ENCODE data around the gene TNPO2. TPM values are rescaled to one million over a fixed set of nuclear protein-coding genes. Genes with fewer than 3 reads are reported as not detected.

TNPO2 gene
- total RNA-seq, 1 donor from 2014 or later, result 76.3 TPM

DNA sequence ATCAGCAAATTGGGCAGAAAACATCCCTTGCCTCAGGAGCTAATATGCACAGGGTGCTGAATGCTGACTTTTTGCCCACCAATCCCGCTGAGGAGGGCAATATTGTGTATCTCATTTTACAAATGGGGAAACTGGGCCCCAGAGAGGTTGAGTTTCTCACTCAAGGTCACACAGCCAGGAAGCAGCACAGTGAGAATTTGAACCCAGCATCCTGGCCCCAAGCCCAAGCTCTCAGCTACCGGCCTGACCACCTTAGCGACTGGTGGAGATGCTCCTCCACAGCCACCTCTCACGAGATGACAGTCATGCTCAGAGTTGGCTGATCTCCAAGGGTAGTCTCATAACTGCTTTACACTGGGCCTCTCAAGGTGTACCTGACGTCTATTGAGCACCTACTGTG is 30.8 kb downstream of the TNPO2 start:
- TF ChIP-seq EZH2 (IDR thresholded peaks at IDR 0.05; ENCODE audit: insufficient read depth, low read length), result no peak
- TF ChIP-seq, protein P1, sequence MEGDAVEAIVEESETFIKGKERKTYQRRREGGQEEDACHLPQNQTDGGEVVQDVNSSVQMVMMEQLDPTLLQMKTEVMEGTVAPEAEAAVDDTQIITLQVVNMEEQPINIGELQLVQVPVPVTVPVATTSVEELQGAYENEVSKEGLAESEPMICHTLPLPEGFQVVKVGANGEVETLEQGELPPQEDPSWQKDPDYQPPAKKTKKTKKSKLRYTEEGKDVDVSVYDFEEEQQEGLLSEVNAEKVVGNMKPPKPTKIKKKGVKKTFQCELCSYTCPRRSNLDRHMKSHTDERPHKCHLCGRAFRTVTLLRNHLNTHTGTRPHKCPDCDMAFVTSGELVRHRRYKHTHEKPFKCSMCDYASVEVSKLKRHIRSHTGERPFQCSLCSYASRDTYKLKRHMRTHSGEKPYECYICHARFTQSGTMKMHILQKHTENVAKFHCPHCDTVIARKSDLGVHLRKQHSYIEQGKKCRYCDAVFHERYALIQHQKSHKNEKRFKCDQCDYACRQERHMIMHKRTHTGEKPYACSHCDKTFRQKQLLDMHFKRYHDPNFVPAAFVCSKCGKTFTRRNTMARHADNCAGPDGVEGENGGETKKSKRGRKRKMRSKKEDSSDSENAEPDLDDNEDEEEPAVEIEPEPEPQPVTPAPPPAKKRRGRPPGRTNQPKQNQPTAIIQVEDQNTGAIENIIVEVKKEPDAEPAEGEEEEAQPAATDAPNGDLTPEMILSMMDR (IDR thresholded peaks at IDR 0.05; ENCODE audit: insufficient read depth, low read depth, low read length), result no peak

DNA sequence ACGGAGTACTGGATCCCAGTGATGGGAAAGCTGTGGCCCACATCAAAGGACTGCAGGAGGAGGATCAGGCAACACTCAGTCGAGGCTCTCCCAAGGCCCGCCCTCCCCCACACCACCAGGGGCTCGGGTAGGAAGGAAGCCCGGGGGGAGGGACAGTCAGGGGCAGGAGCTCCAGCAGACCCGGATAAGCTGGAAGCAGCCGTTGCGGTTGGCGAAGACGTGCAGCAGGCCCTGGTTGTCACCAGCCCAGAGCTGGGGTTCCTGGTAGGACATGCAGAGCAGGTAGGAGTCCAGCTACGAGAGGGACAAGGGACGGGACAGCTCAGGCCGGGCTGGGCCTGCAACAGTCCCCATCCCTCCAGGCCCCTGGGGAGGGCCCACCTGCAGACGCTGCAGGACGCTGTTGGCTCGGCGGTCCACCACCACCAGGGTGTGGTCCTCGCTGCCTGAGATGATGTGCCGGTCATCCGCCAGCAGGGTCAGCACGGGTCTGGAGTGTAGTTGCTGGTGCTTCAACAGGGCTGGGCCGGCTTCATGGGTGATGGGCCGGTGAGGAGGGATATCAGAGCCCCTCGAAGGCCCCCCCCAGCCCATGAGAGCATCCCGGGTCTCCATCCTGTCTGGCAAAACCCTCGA is 34.0 kb downstream of the TNPO2 start:
- no peak overlapping the region for H3K4me2 ChIP-seq (ENCODE audit: low read length)
- H4K20me1 ChIP-seq (ENCODE audit: insufficient read depth, low read length), result no peaks in the 10 kb centered on the region
- H2AFZ ChIP-seq (ENCODE audit: low read depth, low read length), result no peak overlapping the region
- H3K4me1 ChIP-seq (ENCODE audit: insufficient read depth, low read length), result no peaks in the 10 kb centered on the region
- FAIRE-seq (no peak), DNase-seq (ENCODE audit: low read depth) (no peak)
- H3K9me3 Mint-ChIP-seq (ENCODE audit: unreplicated experiment), result no peaks in the 10 kb centered on the region
- no peak for TF ChIP-seq EZH2 (IDR thresholded peaks at IDR 0.05; ENCODE audit: insufficient read depth, low read length)
- TF ChIP-seq, protein P1 (IDR thresholded peaks at IDR 0.05; ENCODE audit: insufficient read depth, low read depth, low read length), result no peak
- H3K36me3 ChIP-seq (ENCODE audit: insufficient read depth, low read length), result peaks cover 2% of the 10 kb centered on the region
- no peak overlapping the region for H3K27ac ChIP-seq (ENCODE audit: low read depth, low read length)
- H3K9me3 ChIP-seq (ENCODE audit: insufficient read depth, low read depth, low read length), result no peaks in the 10 kb centered on the region
- H3K9ac ChIP-seq (ENCODE audit: low read length), result no peak overlapping the region
- H3K4me3 Mint-ChIP-seq (ENCODE audit: unreplicated experiment), result no peak overlapping the region
- H3K27me3 Mint-ChIP-seq (ENCODE audit: low read depth, unreplicated experiment), result no peaks in the 10 kb centered on the region
- H3K4me3 ChIP-seq (ENCODE audit: insufficient read depth, low read depth, low read length), result no peak overlapping the region
- no peaks in the 10 kb centered on the region for H3K27me3 ChIP-seq (ENCODE audit: insufficient read depth, low read length)
- H3K36me3 Mint-ChIP-seq (ENCODE audit: low read depth, unreplicated experiment), result peaks cover 6% of the 10 kb centered on the region
- no peaks in the 10 kb centered on the region for H3K79me2 ChIP-seq (ENCODE audit: insufficient read depth, low read length)
- H3K27ac Mint-ChIP-seq (ENCODE audit: unreplicated experiment), result no peak overlapping the region
- no peaks in the 10 kb centered on the region for H3K4me1 Mint-ChIP-seq (ENCODE audit: low read depth, unreplicated experiment)

More for the DNA sequence above, 30.8 kb downstream of the TNPO2 start:
- peaks cover 5% of the 10 kb centered on the region for H3K4me1 Mint-ChIP-seq (ENCODE audit: low read depth, unreplicated experiment)
- Histone ChIP-seq H3K9me3 (ENCODE audit: insufficient read depth, low read depth, low read length) (no peaks in the 10 kb centered on the region), H3K36me3 (ENCODE audit: insufficient read depth, low read length) (peaks cover 2% of the 10 kb centered on the region), H3K9ac (ENCODE audit: low read length) (no peak overlapping the region), H3K4me3 (ENCODE audit: insufficient read depth, low read depth, low read length) (no peak overlapping the region), H4K20me1 (ENCODE audit: insufficient read depth, low read length) (no peaks in the 10 kb centered on the region), H3K27ac (ENCODE audit: low read depth, low read length) (no peak overlapping the region), H3K79me2 (ENCODE audit: insufficient read depth, low read length) (no peaks in the 10 kb centered on the region), H3K4me2 (ENCODE audit: low read length) (no peak overlapping the region), H3K27me3 (ENCODE audit: insufficient read depth, low read length) (no peaks in the 10 kb centered on the region), H2AFZ (ENCODE audit: low read depth, low read length) (no peak overlapping the region), H3K4me1 (ENCODE audit: insufficient read depth, low read length) (peaks cover 15% of the 10 kb centered on the region)
- H3K9me3 Mint-ChIP-seq (ENCODE audit: unreplicated experiment), result no peaks in the 10 kb centered on the region
- peaks cover 6% of the 10 kb centered on the region for H3K36me3 Mint-ChIP-seq (ENCODE audit: low read depth, unreplicated experiment)
- no peaks in the 10 kb centered on the region for H3K27me3 Mint-ChIP-seq (ENCODE audit: low read depth, unreplicated experiment)
- no peak for FAIRE-seq
- no peak for DNase-seq (ENCODE audit: low read depth)
- no peak overlapping the region for H3K27ac Mint-ChIP-seq (ENCODE audit: unreplicated experiment)
- H3K4me3 Mint-ChIP-seq (ENCODE audit: unreplicated experiment), result no peak overlapping the region

DNA sequence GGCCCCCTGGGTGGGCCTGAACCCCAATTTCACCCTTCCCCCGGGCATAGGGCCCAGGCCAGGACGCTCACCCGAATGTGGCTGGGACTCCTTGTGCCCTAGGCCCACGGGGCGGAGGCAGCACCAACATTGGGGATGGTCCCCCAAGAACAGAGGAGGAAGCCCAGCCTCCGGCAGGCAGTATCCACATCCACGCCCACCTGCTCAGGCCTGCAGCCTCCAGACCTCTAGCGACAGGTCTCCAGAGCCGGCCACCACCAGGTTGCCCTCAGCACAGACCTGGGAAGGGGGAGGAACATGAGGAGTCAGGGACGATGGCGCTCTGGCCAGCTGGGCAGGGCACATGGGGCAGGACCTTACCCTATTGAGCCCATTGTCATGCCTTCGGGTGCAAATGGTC is 34.7 kb downstream of the TNPO2 start:
- Mint-ChIP-seq H3K36me3 (ENCODE audit: low read depth, unreplicated experiment) (peaks cover 4% of the 10 kb centered on the region), H3K4me1 (ENCODE audit: low read depth, unreplicated experiment) (no peaks in the 10 kb centered on the region), H3K4me3 (ENCODE audit: unreplicated experiment) (no peak overlapping the region), H3K9me3 (ENCODE audit: unreplicated experiment) (no peaks in the 10 kb centered on the region), H3K27me3 (ENCODE audit: low read depth, unreplicated experiment) (no peaks in the 10 kb centered on the region), H3K27ac (ENCODE audit: unreplicated experiment) (no peak overlapping the region)
- Histone ChIP-seq H3K27me3 (ENCODE audit: insufficient read depth, low read length) (no peaks in the 10 kb centered on the region), H3K27ac (ENCODE audit: low read depth, low read length) (no peak overlapping the region), H3K9me3 (ENCODE audit: insufficient read depth, low read depth, low read length) (no peaks in the 10 kb centered on the region), H2AFZ (ENCODE audit: low read depth, low read length) (no peak overlapping the region), H4K20me1 (ENCODE audit: insufficient read depth, low read length) (no peaks in the 10 kb centered on the region), H3K36me3 (ENCODE audit: insufficient read depth, low read length) (peaks cover 2% of the 10 kb centered on the region), H3K4me2 (ENCODE audit: low read length) (no peak overlapping the region), H3K79me2 (ENCODE audit: insufficient read depth, low read length) (no peaks in the 10 kb centered on the region), H3K4me1 (ENCODE audit: insufficient read depth, low read length) (no peaks in the 10 kb centered on the region), H3K9ac (ENCODE audit: low read length) (no peak overlapping the region), H3K4me3 (ENCODE audit: insufficient read depth, low read depth, low read length) (no peak overlapping the region)
- no peak for FAIRE-seq
- no peak for DNase-seq (ENCODE audit: low read depth)
- no peak for TF ChIP-seq EZH2 (IDR thresholded peaks at IDR 0.05; ENCODE audit: insufficient read depth, low read length)
- TF ChIP-seq, protein P1 (IDR thresholded peaks at IDR 0.05; ENCODE audit: insufficient read depth, low read depth, low read length), result no peak

Measured in astrocyte (in vitro differentiated cells and primary cell).